ENCODE measurements around the gene CPT1C.
"Not testable (repeated sequence)": the region's sequence is repeated elsewhere in the genome, so short reads cannot be mapped to it uniquely, and the experiment has no call there.

The CPT1C gene

DNA sequence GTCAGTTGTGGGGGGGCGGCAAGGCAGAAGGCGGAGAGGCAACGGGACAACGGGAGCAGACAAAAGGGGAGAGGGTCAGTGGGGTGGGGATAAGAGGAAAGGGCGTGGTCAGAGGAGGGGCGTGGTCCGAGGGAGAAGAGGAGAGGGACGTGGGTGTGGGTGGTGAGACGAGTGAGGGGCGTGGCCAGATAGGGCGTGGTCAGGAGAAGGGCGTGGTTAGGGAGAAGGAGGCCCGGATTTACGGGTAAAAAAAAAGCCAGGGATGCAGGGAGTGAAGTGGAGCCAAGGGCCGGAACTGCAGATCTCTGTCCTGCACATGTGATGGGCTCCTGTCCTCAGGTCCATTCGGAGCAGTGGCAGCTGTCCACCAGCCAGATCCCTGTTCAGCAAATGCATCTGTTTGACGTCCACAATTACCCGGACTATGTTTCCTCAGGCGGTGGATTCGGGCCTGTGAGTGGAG is 21.5 kb downstream of the CPT1C start:
- no peak for DNase-seq

DNA sequence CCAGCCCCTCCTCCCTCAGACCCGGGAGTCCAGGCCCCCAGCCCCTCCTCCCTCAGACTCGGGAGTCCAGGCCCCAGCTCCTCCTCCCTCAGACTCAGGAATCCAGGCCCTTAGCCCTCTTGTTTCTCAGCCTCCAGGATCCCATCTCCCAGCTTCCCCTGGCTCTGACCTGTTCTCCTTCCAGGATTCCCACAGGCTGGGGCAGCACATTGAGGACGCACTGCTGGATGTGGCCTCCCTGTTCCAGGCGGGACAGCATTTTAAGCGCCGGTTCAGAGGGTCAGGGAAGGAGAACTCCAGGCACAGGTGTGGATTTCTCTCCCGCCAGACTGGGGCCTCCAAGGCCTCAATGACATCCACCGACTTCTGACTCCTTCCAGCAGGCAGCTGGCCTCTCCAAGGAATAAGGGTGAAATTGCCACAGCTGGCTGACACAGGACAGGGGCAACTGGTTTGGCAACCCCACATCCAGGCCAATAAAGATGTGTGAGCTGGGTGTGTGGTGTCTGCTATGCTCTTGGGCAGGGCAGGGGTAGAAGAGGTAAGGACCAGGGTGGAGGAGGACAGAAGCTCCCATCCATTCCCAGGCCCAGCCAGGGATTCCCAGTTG is 22.4 kb downstream of the CPT1C start:
- DNase-seq, result no peak

DNA sequence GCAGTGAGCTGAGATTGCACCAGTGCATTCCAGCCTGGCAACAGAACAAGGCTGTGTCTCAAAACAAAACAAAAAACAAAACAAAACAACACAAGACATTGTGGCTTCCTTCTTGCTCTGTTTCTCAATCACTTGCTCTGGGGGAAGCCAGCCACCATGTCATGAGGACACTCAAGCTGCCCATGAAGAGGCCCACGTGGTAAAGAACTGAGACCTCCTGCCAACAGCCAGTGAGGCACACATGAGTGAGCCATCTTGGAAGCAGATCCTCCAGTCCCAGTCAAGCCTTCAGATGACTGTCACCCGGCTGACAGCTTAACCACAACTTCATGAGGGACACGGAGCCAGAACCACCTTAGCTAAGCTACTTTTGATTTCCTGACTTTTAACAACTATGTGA is 25.2 kb downstream of the CPT1C start:
- no peak for DNase-seq

DNA sequence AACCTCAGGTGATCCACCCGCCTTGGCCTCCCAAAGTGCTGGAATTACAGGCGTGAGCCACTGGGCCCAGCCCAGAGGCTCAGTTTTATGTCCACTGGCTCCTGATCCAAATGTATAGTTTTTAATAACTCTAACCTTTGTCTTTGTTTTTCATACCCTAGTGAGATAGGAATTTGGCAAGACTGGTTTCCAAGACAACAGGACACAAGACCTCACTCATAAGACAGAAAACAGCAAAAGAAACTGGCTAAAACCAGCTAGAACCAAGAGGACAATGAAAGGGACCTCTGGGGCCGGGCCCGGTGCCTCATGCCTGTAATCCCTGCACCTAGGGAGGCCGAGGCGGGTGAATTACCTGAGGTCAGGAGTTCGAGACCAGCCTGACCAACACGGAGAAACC is 27.6 kb downstream of the CPT1C start:
- DNase-seq, result no peak

DNA sequence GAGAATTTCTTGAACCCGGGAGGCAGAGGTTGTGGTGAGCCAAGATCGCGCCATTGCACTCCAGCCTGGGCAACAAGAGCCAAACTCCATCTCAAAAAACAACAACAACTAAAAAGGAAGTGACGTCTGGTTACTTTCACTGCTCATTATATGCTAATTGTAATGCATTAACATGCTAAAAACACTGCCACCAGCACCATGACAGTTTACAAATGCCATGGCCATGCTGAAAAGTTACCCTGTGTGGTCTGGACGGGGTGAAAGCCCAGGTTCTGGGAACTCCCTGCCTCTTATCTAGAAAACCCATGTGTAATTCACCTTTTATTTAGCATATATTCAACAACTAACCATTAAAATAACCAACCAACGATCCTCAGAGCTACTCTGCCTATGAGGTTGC is 28.1 kb downstream of the CPT1C start:
- no peak for DNase-seq

DNA sequence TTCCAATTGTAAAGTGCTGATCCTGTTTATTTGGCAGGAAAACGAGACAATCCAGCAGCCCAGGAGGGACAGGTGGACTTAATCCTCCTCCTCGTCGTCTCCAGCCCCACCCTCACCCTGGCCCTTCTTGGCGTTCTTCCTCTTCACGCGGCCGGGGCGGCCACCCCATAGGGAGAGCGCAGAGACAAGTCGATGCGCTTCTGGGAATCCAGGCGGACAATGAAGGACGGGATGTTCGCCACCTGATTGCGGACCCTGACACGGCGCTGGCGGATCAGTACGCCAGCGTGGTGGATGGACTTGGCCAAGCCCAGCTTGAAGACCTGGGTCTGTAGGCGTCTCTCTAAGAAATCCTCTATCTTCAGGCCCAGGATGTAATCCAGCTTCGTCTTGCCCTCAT is 28.5 kb downstream of the CPT1C start:
- DNase-seq, result not testable (repeated sequence)

DNA sequence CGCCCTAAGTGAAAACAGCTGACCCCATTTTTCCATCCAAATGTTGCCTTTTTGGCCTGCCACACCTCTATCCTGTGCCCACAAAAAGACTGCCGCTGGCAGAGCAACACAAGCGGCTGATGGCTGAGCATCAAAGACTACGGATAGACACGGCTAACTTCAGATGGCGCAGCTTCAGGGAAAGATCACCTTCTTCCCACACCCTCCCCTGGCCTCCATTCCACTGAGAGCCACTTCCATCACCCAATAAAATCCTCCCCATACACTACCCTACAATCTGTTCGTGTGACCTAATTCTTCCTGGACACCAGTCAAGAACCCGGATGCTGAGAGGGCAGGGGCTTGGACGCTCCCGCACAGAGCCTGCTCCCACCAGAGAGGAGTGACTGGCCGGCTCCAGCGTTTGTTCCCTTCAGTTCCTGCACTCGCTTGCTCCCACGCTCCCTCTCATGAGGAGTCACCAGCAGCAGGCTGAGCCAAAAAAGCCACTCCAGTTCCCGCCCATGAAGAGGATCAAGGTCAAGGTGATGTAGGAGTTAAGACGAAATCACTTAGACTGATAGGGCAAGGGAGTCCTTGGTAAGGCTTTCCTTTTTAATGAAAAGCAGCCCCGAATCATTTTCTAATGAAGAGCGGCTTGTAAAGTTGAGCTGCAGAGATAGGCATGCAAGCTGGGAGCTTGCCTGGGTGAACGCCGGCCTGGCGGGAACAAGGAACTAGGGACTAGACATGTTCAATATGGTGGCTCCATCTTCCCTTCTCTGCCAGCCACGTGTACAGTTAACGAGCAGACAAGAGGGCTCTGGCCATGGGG is 36.5 kb downstream of the CPT1C start:
- DNase-seq, result no peak

DNA sequence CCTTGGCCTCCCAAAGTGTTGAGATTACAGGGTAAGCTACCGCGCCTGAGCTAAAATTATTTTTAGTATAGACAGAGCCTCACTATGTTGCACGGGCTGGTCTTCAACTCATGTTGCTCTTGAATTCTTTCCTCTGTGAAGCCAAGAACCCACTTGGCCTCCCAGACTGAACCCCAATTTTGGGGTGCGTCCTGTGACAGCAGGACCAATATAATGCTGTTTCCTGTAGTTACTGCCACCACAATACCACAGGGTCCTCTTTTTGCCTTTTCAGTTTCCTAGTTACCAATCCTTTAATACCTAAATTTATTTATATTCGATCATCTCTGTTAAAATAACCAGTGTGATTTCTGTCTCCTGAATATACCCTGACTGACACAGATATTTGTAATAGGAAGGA is 39.2 kb downstream of the CPT1C start:
- DNase-seq, result no peak

DNA sequence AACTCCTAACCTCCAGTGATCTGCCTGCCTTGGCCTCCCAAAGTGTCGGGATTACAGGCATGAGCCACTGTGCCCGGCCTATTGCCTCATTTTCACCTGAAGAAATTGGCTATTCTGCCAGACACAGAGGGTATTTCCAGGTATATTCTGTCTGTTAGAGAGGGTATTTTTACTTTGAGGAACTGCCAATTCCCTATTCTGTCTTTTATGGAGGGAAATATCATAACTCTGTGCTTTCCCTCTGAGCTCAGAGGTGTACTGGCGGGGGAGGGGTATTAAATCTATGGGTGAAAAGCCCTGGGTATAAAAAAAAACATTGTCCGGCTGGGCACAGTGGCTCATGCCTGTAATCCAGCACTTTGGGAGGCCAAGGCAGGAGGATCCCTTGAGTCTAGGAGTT is 47.4 kb downstream of the CPT1C start:
- no peak for DNase-seq

DNA sequence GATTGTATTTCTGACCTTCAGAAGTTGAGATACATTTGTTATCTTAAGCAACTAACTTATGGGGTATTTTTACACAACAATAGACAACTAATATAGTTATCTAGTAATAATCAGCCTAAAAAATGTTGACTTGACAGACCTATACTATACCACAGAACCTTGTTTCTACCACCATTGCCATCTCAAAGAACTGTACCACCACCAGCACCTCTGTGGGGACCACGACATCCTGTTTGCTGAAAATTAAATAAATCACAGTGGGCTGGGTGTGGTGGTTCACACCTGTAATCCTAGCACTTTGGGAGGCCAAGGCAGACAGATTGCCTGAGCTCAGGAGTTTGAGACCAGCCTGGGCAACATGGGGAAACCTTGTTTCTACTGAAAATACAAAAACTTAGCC is 48.2 kb downstream of the CPT1C start:
- DNase-seq, result no peak

DNA sequence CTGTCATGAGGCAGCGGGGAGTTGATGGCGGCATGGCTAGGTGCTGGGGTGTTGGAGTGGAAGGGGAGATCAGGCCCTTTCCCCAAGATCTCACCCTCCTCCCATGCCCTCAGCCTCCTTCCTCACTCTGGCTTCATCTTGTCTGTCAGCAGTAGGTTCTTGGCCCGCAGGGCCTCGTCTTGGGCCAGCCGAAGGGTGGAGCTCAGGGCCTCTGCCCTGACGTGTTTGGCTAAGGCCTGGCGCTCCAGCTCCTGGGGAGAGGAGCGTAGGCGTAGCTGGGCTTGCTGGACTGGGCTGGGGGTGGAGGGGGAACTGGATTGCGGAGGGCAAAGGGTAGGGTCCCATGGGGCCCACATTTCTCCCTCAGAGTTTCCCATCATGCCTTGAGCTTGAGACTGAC is 49.0 kb downstream of the CPT1C start:
- no peak for DNase-seq

DNA sequence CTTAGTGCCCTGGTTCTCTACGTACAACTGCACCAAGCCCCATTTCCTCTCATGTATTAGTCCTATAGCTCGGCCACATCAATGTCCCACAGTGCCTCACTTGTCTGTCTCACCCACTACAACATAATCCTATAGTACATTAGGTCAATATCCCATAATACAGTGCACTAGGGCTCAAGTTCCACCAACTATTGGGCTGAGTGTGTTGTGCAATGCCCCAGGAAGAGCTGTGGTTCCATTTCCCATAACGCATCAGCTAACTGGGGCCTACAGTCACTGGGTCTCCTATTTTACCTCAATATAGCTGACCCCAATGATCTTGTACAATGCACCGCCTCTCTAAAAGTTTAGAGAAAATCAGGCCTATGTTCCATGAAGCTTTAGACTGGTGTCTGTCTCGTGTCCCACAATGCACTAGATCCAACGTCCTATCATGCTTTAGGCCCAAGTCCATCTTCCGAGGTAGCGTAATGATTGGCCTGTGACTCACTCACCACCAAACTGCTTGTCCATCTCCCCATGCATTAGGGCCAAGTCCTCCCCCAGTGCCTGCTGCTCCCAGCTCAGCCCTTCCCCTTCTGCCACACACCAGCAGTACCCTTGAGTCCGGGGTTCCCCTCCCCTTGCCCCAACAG is 50.4 kb downstream of the CPT1C start:
- DNase-seq, result no peak

DNA sequence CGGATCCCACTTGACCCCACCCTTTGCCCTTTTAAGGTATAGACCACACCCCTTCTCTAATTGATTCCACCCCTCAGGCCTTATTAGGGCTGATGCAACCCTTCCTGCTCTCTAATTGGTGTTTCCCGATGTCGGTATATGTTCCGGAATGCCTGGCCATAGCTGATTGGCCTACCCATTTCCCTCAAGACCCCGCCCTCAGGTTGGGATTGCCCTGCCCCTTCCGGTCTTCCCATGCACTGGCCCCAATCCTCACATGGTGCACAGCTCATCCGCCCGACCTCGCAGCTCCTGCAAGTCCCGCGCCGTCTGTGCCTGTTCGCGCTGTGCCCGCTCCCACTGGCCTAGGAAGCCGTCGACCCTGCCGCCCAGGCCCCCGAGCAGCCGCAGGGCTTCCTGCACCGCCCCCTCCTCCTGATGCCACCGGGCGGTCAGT is 54.0 kb downstream of the CPT1C start:
- DNase-seq, result no peak

DNA sequence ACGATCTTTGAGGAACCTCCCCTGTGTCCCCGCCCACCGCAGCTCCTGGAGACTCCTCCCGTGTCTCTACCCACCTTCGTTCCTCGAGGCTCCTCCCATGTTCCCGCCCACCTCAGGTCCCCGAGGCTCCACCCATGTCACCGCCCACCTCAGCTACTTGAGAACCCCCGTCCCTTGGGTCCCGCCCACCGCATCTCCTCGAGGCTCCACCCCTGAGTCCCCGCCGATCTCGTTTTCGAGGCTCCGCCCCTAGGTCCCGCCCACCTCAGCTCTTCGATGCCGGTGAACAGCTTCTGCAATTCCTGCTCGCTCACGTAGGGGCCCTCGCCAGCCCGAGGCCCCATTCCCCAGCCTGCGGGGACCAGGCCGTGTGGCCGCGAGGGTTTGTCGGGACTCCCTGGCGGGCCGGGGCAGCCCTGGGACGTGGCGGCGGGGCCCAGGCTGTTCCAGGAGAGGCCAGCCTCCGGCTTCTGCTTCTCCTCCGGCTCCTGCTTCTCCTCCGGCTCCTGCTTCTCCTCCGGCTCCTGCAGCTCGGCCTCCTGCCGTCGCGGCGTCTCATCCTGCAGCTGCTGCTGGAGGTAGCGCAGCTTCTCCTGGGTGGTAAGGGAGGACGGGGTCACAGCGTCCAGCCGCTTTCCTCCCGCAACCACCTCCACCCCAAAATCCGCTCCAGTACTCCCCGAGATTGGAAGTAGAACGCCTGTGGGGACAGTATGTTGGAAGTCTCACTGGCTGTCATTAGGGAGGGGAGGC is 55.5 kb downstream of the CPT1C start:
- peak; percentile 70 for DNase-seq

DNA sequence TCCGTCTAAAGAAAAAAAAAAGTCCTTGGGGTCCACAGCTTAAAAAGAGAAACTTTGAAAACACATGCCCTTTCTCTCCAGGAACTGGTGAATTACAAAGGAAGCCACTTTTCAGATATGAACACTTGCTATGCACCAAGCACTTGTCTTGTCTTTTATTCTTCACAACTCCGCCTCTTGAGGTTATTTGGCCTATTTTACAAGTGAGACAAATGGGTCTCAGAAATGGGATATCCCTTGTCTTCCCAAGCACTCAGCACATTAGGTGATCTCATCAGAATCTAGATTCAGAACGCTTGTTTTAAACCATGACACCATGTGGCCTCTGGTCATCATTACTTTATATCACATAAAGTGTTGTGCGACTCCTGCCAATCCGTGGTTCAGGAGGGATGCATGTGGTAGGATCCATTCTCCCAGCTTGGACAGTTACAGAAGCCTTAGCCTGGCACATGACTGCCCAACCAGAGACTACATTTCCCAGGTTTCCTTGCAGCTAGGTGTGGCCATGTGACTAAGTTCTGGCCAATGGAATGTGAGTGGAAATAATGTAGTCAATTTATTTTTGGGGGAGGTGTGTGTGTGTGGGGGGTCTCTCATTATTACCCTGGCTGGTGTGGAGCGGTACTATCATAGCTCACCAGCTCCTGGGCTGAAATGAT is 58.3 kb downstream of the CPT1C start:
- DNase-seq, result no peak

DNA sequence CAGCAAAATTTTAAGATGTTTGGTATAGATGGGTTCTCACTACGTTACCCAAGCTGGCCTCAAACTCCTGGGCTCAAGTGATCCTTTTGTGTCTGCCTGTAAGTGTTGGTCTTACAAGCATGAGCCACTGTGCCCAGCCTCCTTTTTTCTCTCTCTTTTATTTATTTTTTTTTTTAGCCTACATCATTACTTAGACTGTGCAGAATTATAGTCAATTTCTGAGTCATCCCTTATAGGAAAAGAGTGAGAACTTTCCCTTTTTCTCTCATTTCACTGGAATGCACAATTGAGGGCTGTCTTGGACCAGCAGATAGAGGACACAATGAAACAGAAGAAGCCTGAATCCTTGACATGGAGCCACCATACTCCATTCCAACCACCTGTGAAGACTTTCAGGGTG is 58.9 kb downstream of the CPT1C start:
- DNase-seq, result no peak

DNA sequence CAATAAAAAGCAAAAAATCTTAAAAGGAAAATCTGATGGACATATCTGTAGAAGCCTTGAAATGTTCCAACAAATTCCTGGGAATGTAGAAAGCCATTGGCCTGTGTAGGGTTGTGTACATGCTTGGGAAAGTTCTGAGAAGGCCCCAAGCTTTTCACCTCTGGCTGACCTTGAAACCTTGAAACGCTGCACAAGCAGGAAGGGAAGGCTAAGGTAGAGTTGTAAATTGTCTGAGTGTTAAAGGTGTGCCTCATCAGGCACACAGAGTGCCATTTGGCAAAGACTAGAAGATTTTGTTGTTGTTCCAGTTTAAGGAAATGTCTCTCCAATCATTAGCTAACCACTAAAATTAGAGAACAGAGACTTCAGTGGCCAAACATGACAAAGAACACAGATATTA is 61.8 kb downstream of the CPT1C start:
- no peak for DNase-seq

DNA sequence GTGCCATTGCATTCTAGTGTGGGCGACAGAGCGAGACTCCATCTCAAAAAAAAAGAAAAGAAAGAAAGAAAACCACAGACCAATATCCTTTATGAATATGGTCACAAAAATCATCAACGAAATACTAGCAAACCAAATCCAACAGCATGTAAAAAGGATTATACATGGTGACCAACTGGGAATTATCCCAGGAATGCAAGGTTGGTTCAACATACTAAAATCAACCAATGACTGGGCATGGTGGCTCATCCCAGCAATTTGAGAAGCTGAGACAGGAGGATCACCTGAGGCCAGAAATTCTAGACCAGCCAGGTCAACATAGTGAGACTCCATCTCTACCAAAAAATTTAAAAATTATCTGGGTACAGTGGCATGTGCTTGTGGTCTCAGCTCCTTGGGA is 65.0 kb downstream of the CPT1C start:
- no peak for DNase-seq

DNA sequence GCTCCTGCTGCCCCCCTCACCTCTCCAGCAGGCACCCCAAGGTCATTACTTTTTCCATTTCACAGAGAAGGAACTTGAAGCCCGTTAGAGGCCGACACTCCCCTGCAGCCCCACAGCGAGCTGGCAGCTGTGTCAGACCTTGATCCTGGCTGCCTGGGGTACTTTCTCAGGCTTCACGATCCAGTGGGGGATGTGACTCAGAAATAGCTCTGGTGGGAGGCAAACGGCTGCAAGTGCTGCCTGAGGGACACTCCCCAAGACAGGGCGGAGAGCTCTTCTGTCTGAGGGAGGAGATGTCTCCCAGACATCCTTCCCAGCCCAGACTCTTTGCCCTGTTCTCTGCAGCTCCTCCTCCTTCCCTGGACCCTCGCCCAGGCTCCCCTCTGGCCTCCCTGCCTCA is 67.4 kb downstream of the CPT1C start:
- DNase-seq, result no peak

DNA sequence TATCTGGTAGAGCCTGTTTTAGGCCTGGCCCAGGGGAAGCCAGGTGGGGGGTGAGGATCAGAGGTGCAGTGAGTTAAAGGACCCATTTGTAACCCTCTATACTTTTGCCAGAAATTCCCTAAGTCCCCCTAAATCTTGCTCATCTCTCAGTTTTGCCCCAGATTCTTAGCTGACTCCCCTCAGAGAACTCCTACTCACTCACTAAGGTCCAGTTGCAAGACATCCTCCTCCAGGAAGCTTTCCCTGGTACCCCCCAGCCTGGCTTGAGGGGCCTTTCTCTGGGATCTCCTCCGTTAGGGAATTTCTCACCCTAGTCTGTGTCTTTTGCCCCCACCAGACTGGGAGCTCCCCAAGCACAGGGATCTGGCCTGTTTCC is 70.3 kb downstream of the CPT1C start:
- DNase-seq, result no peak

DNA sequence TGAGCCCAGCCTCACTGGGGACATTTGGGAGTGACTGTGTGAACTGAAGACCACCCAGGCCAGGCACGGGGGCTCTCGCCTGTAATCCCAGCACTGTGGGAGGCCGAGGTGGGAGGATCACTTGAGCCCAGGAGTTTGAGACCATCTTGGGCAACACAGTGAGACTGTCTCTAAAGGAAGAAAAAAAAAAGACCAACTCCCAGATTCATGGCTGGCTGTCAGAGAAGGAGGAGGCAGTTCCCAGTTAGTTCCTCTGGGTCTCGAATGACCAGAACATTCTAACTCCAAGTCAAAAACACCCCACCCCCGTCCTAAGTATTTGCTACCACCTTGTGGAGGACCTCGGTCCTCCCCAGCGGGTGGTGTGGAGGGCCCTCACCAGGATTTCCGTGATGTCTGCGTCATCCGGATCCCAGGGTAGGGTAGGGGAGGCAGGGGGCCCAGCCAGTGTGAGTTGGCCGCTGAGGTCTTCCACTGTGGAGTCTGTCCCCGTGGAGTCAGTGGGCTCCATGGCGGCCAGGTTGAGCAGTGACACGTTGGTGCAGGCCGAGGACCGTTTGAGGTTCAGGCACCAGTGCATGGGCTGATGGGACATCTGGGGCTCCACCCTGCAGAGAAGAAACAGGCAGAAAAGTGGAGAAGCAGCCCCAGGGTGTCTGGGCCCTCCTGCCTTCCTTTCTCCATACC is 70.9 kb downstream of the CPT1C start:
- DNase-seq, result no peak

DNA sequence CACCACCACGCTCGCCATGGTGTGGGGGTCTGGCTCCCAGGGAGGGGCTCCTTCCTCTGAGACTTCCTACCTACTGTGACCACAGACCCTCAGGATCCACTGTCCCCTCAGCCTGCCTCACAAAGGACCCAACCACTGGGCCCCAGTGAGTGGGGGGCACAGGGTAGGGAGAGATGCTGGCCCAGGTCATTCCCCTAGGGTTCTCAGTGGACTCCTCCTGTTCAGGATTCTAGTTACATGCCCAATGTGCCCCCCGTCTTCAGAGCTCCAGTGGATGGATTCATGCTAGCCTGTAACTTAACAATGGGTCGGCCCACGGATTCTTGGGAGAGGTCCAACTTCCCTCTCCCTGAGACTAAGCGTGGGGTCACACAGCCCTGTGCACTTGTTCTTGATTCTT is 72.3 kb downstream of the CPT1C start, which contains the start of gene TSKS:
TSKS (minus strand) TSS at position 77 of the 400 bp plus-strand sequence; CDS start at position 18, 59 bp downstream.
- DNase-seq, result no peak
